ENCODE results near the gene OSMR. TPM values are rescaled to one million over a fixed set of nuclear protein-coding genes. Genes with fewer than 3 reads are reported as not detected.

OSMR gene
- total RNA-seq, 1 donor from 2014 or later = 11.7 TPM

- no peaks in the 10 kb centered on the region for H3K9me3 ChIP-seq (replicated peaks)
- H3K27ac ChIP-seq (replicated peaks) = no peak overlapping the region
- H3K36me3 ChIP-seq = peaks cover 40% of the 10 kb centered on the region
- intact Hi-C loops (cut with micrococcal nuclease) = no loop called here
- no peak for DNase-seq
- no peak overlapping the region for H3K4me3 ChIP-seq
- TF ChIP-seq CTCF (IDR thresholded peaks at IDR 0.05; ENCODE audit: borderline replicate concordance) = no peak
- H3K4me1 ChIP-seq = peaks cover 32% of the 10 kb centered on the region
- H3K27me3 ChIP-seq (ENCODE audit: low read depth) = no peaks in the 10 kb centered on the region
Observed at GRCh38 chr5:38874948-38875456, 29.2 kb downstream of the OSMR start.

- Histone ChIP-seq H3K27ac (replicated peaks) (no peak overlapping the region), H3K4me1 (peaks cover 22% of the 10 kb centered on the region), H3K27me3 (ENCODE audit: low read depth) (no peaks in the 10 kb centered on the region), H3K4me3 (no peak overlapping the region), H3K36me3 (peaks cover 69% of the 10 kb centered on the region), H3K9me3 (replicated peaks) (no peaks in the 10 kb centered on the region)
- intact Hi-C loops (cut with micrococcal nuclease) = no loop called here
- DNase-seq = no peak
- no peak for TF ChIP-seq CTCF (IDR thresholded peaks at IDR 0.05; ENCODE audit: borderline replicate concordance)
Observed at GRCh38 chr5:38878391-38879077, 32.7 kb downstream of the OSMR start.

GRCh38 chr5:38879078-38879460 is 33.3 kb downstream of the OSMR start:
- Histone ChIP-seq H3K4me1 (peaks cover 22% of the 10 kb centered on the region), H3K27ac (replicated peaks) (no peak overlapping the region), H3K36me3 (peaks cover 74% of the 10 kb centered on the region), H3K4me3 (no peak overlapping the region), H3K27me3 (ENCODE audit: low read depth) (no peaks in the 10 kb centered on the region), H3K9me3 (replicated peaks) (no peaks in the 10 kb centered on the region)
- intact Hi-C loops (cut with micrococcal nuclease) = no loop called here
- TF ChIP-seq CTCF (IDR thresholded peaks at IDR 0.05; ENCODE audit: borderline replicate concordance) = no peak
- no peak for DNase-seq

DNA sequence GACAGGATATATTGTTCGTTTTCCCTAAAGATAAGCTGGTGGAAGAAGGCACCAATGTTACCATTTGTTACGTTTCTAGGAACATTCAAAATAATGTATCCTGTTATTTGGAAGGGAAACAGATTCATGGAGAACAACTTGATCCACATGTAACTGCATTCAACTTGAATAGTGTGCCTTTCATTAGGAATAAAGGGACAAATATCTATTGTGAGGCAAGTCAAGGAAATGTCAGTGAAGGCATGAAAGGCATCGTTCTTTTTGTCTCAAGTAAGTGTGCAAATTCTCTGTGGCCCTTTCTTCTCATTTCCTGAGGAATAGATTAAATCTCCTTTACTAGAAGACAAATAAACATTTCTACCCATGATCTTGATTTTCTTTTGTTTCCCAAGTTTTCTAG is 38.0 kb downstream of the OSMR start:
- H3K27ac ChIP-seq (replicated peaks) = peak overlapping the region; percentile 3
- H3K36me3 ChIP-seq = peaks cover 71% of the 10 kb centered on the region
- no peaks in the 10 kb centered on the region for H3K9me3 ChIP-seq (replicated peaks)
- no peak for DNase-seq
- no peaks in the 10 kb centered on the region for H3K27me3 ChIP-seq (ENCODE audit: low read depth)
- peaks cover 14% of the 10 kb centered on the region for H3K4me1 ChIP-seq
- H3K4me3 ChIP-seq = no peak overlapping the region
- intact Hi-C loops (cut with micrococcal nuclease) = no loop called here
- no peak for TF ChIP-seq CTCF (IDR thresholded peaks at IDR 0.05; ENCODE audit: borderline replicate concordance)

DNA sequence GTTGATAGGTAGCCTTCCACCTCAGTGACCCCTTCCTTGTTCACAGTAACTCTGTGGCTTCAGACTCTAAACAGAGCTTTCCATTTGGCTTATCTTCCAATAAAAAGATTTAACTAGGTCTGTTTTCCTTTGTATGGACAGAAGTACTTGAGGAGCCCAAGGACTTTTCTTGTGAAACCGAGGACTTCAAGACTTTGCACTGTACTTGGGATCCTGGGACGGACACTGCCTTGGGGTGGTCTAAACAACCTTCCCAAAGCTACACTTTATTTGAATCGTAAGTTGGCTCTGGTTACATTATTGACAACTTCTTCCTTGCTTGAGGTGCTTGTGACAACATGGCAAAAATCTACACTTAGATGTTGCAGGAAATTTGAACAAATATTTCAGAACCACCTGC is 39.4 kb downstream of the OSMR start:
- Histone ChIP-seq H3K27ac (replicated peaks) (no peak overlapping the region), H3K27me3 (ENCODE audit: low read depth) (no peaks in the 10 kb centered on the region), H3K4me3 (no peak overlapping the region), H3K4me1 (peaks cover 14% of the 10 kb centered on the region), H3K36me3 (peaks cover 63% of the 10 kb centered on the region), H3K9me3 (replicated peaks) (no peaks in the 10 kb centered on the region)
- DNase-seq = no peak
- no peak for TF ChIP-seq CTCF (IDR thresholded peaks at IDR 0.05; ENCODE audit: borderline replicate concordance)
- intact Hi-C loops (cut with micrococcal nuclease) = no loop called here

Measured in left ventricle myocardium inferior (tissue), 1 donor.